Neural cell (in vitro differentiated cells): Measurements from ENCODE around the gene ZNF474. TPM values are rescaled to one million over a fixed set of nuclear protein-coding genes. Genes with fewer than 3 reads are reported as not detected.
A peak's percentile ranks its signal among the peaks of the same experiment; 100 is the strongest.

Experiments used
- H2AFZ ChIP-seq: fragments of 200-600, 300-800 bp; sonication (generic), shearing (Covaris generic); 2 replicates; pipeline ENCODE4 v1.6.0; 2014; ENCODE audit warnings: low read depth, mild to moderate bottlenecking, antibody characterized with exemption, low read length, moderate library complexity
- H3F3A ChIP-seq: fragments of 200-600 bp; shearing (Covaris generic); 2 replicates; pipeline ENCODE4 v1.6.1; 2016; ENCODE audit warnings: mild to moderate bottlenecking, moderate library complexity, mixed read lengths, antibody characterized with exemption, low read length; ENCODE audit not compliant: insufficient read depth, poor library complexity, severe bottlenecking
- H3K27ac ChIP-seq: fragments of 200-600, 300-800 bp; sonication (generic), shearing (Covaris generic); 2 replicates; pipeline ENCODE4 v1.5.1; 2014; ENCODE audit warnings: mild to moderate bottlenecking, low read length, moderate library complexity
- H3K27me3 ChIP-seq: fragments of 300-800, 200-600 bp; sonication (generic), shearing (Covaris generic); 2 replicates; pipeline ENCODE4 v1.6.0; 2014; ENCODE audit warnings: mild to moderate bottlenecking, low read depth, low read length, moderate library complexity; ENCODE audit not compliant: insufficient read depth
- H3K36me3 ChIP-seq: fragments of 300-800, 200-600 bp; sonication (generic), shearing (Covaris generic); 2 replicates; pipeline ENCODE4 v1.5.1; 2014; ENCODE audit warnings: mild to moderate bottlenecking, antibody characterized with exemption, low read length, moderate library complexity; ENCODE audit not compliant: insufficient read depth
- H3K4me2 ChIP-seq: fragments of 300-800, 200-600 bp; sonication (generic), shearing (Covaris generic); 2 replicates; pipeline ENCODE4 v1.6.0; 2014; ENCODE audit warnings: mild to moderate bottlenecking, low read length
- H3K4me3 ChIP-seq: fragments of 300-800, 200-600 bp; sonication (generic), shearing (Covaris generic); 2 replicates; pipeline ENCODE4 v1.5.1; 2014; ENCODE audit warnings: mild to moderate bottlenecking, low read length, moderate library complexity
- H3K79me2 ChIP-seq: fragments of 200-600 bp; shearing (Covaris generic); replicated peaks from 2 replicates; pipeline ENCODE4 v1.6.0; 2014; ENCODE audit warnings: mild to moderate bottlenecking, low read length, moderate library complexity; ENCODE audit not compliant: insufficient read depth
- H3K9ac ChIP-seq: fragments of 300-800, 200-600 bp; sonication (generic), shearing (Covaris generic); 2 replicates; pipeline ENCODE4 v1.6.1; 2016; ENCODE audit warnings: mild to moderate bottlenecking, low read length, mixed read lengths
- H3K9me2 ChIP-seq: fragments of 200-600 bp; shearing (Covaris generic); 2 replicates; pipeline ENCODE4 v1.6.1; 2016; ENCODE audit warnings: mild to moderate bottlenecking, low read length, mixed read lengths; ENCODE audit not compliant: insufficient read depth
- H3K9me3 ChIP-seq: fragments of 200-600, 300-800 bp; sonication (generic), shearing (Covaris generic); 2 replicates; pipeline ENCODE4 v1.6.1; 2016; ENCODE audit warnings: mild to moderate bottlenecking, mixed run types, low read length, moderate library complexity, mixed read lengths
- H4K20me1 ChIP-seq: fragments of 200-600 bp; shearing (Covaris generic); 2 replicates; pipeline ENCODE4 v1.6.1; 2016; ENCODE audit warnings: mild to moderate bottlenecking, mixed run types; ENCODE audit not compliant: insufficient read depth
- CTCF ChIP-seq: fragments of 450-650 bp; IDR thresholded peaks from 2 replicates; pipeline ENCODE4 v1.5.1; 2014; ENCODE audit warnings: antibody characterized with exemption, mild to moderate bottlenecking, moderate library complexity; ENCODE audit not compliant: poor library complexity, severe bottlenecking
- EP300 ChIP-seq: fragments of 450-650 bp; conservative IDR thresholded peaks from 2 replicates; pipeline ENCODE4 v1.6.1; 2014; ENCODE audit warnings: antibody characterized with exemption, mild to moderate bottlenecking, moderate library complexity; ENCODE audit not compliant: poor library complexity, severe bottlenecking
- EZH2 ChIP-seq: fragments of 200-600, 300-800 bp; shearing (Covaris generic), sonication (generic); IDR thresholded peaks from 2 replicates; pipeline ENCODE4 v1.6.1; 2014; ENCODE audit warnings: antibody characterized with exemption, low read length, borderline replicate concordance, mild to moderate bottlenecking; ENCODE audit not compliant: insufficient read depth, poor library complexity, severe bottlenecking
- MXI1 ChIP-seq: fragments of 450-650 bp; conservative IDR thresholded peaks from 2 replicates; pipeline ENCODE4 v1.6.1; 2014; ENCODE audit warnings: antibody characterized with exemption, mild to moderate bottlenecking; ENCODE audit not compliant: poor library complexity, severe bottlenecking
- POLR2AphosphoS5 ChIP-seq: IDR thresholded peaks from 2 replicates; pipeline ENCODE4 v1.6.1; 2012
- RAD21 ChIP-seq: fragments of 450-650 bp; conservative IDR thresholded peaks from 2 replicates; pipeline ENCODE4 v1.6.1; 2014; ENCODE audit warnings: antibody characterized with exemption, mild to moderate bottlenecking, moderate library complexity
- REST ChIP-seq: IDR thresholded peaks from 2 replicates; pipeline ENCODE4 v1.6.1; 2012; ENCODE audit warnings: borderline replicate concordance
- SMC3 ChIP-seq: fragments of 450-650 bp; conservative IDR thresholded peaks from 2 replicates; pipeline ENCODE4 v1.6.1; 2014; ENCODE audit warnings: antibody characterized with exemption, mild to moderate bottlenecking, moderate library complexity; ENCODE audit not compliant: poor library complexity
- polyA plus RNA-seq: library from polyadenylated mRNA; depleted of rRNA; stranded (reverse); fragments of >200 nt; gene quantifications from 2 replicates; pipeline ENCODE4 v1.2.3, GENCODE V29; 2014

The ZNF474 gene
- polyA plus RNA-seq, 1 donor from 2014 or later, result not detected

GRCh38 chr5:122156724-122157325 is 27.5 kb downstream of the ZNF474 start:
- peak; percentile 77 for TF ChIP-seq SMC3
- TF ChIP-seq EZH2, result no peak
- no peak for TF ChIP-seq EP300
- TF ChIP-seq POLR2AphosphoS5, result no peak
- peak; percentile 70 for TF ChIP-seq RAD21
- no peak for TF ChIP-seq MXI1
- TF ChIP-seq CTCF, result peak; percentile 69
- no peaks in the 10 kb centered on the region for H3F3A ChIP-seq
- H3K4me3 ChIP-seq, result no peak overlapping the region

GRCh38 chr5:122162100-122162638 is 32.8 kb downstream of the ZNF474 start:
- Histone ChIP-seq H3K27me3 (no peaks in the 10 kb centered on the region), H3K4me3 (no peak overlapping the region), H3K79me2 (no peaks in the 10 kb centered on the region), H3K9ac (no peak overlapping the region), H3F3A (no peaks in the 10 kb centered on the region), H3K9me3 (no peaks in the 10 kb centered on the region), H2AFZ (no peak overlapping the region), H3K27ac (no peak overlapping the region), H3K36me3 (no peaks in the 10 kb centered on the region), H4K20me1 (no peaks in the 10 kb centered on the region), H3K4me2 (no peak overlapping the region), H3K9me2 (no peaks in the 10 kb centered on the region)
- TF ChIP-seq POLR2AphosphoS5, result no peak
- TF ChIP-seq REST, result no peak
- no peak for TF ChIP-seq MXI1
- TF ChIP-seq RAD21, result no peak
- no peak for TF ChIP-seq EZH2
- TF ChIP-seq CTCF, result no peak
- no peak for TF ChIP-seq EP300
- TF ChIP-seq SMC3, result no peak

More at GRCh38 chr5:122156724-122157325, 27.5 kb downstream of the ZNF474 start:
- Histone ChIP-seq H3K9ac (no peak overlapping the region), H3K27me3 (no peaks in the 10 kb centered on the region), H3K9me3 (no peaks in the 10 kb centered on the region), H3K27ac (no peak overlapping the region), H2AFZ (no peak overlapping the region), H4K20me1 (no peaks in the 10 kb centered on the region), H3K79me2 (no peaks in the 10 kb centered on the region), H3K36me3 (no peaks in the 10 kb centered on the region), H3K9me2 (no peaks in the 10 kb centered on the region), H3K4me2 (no peak overlapping the region)
